Neural cell (in vitro differentiated cells): ENCODE results near the gene PIP4K2A. TPM values are rescaled to one million over a fixed set of nuclear protein-coding genes. Genes with fewer than 3 reads are reported as not detected.

ENCODE experiments used
- H2AFZ ChIP-seq: fragments of 200-600, 300-800 bp; sonication (generic), shearing (Covaris generic); 2 replicates; pipeline ENCODE4 v1.6.0; 2014; ENCODE audit warnings: low read depth, mild to moderate bottlenecking, antibody characterized with exemption, low read length, moderate library complexity
- H3F3A ChIP-seq: fragments of 200-600 bp; shearing (Covaris generic); 2 replicates; pipeline ENCODE4 v1.6.1; 2016; ENCODE audit warnings: mild to moderate bottlenecking, moderate library complexity, mixed read lengths, antibody characterized with exemption, low read length; ENCODE audit not compliant: insufficient read depth, poor library complexity, severe bottlenecking
- H3K27ac ChIP-seq: fragments of 200-600, 300-800 bp; sonication (generic), shearing (Covaris generic); 2 replicates; pipeline ENCODE4 v1.5.1; 2014; ENCODE audit warnings: mild to moderate bottlenecking, low read length, moderate library complexity
- H3K27me3 ChIP-seq: fragments of 300-800, 200-600 bp; sonication (generic), shearing (Covaris generic); 2 replicates; pipeline ENCODE4 v1.6.0; 2014; ENCODE audit warnings: mild to moderate bottlenecking, low read depth, low read length, moderate library complexity; ENCODE audit not compliant: insufficient read depth
- H3K36me3 ChIP-seq: fragments of 300-800, 200-600 bp; sonication (generic), shearing (Covaris generic); 2 replicates; pipeline ENCODE4 v1.5.1; 2014; ENCODE audit warnings: mild to moderate bottlenecking, antibody characterized with exemption, low read length, moderate library complexity; ENCODE audit not compliant: insufficient read depth
- H3K4me2 ChIP-seq: fragments of 300-800, 200-600 bp; sonication (generic), shearing (Covaris generic); 2 replicates; pipeline ENCODE4 v1.6.0; 2014; ENCODE audit warnings: mild to moderate bottlenecking, low read length
- H3K4me3 ChIP-seq: fragments of 300-800, 200-600 bp; sonication (generic), shearing (Covaris generic); 2 replicates; pipeline ENCODE4 v1.5.1; 2014; ENCODE audit warnings: mild to moderate bottlenecking, low read length, moderate library complexity
- H3K79me2 ChIP-seq: fragments of 200-600 bp; shearing (Covaris generic); replicated peaks from 2 replicates; pipeline ENCODE4 v1.6.0; 2014; ENCODE audit warnings: mild to moderate bottlenecking, low read length, moderate library complexity; ENCODE audit not compliant: insufficient read depth
- H3K9ac ChIP-seq: fragments of 300-800, 200-600 bp; sonication (generic), shearing (Covaris generic); 2 replicates; pipeline ENCODE4 v1.6.1; 2016; ENCODE audit warnings: mild to moderate bottlenecking, low read length, mixed read lengths
- H3K9me2 ChIP-seq: fragments of 200-600 bp; shearing (Covaris generic); 2 replicates; pipeline ENCODE4 v1.6.1; 2016; ENCODE audit warnings: mild to moderate bottlenecking, low read length, mixed read lengths; ENCODE audit not compliant: insufficient read depth
- H3K9me3 ChIP-seq: fragments of 200-600, 300-800 bp; sonication (generic), shearing (Covaris generic); 2 replicates; pipeline ENCODE4 v1.6.1; 2016; ENCODE audit warnings: mild to moderate bottlenecking, mixed run types, low read length, moderate library complexity, mixed read lengths
- H4K20me1 ChIP-seq: fragments of 200-600 bp; shearing (Covaris generic); 2 replicates; pipeline ENCODE4 v1.6.1; 2016; ENCODE audit warnings: mild to moderate bottlenecking, mixed run types; ENCODE audit not compliant: insufficient read depth
- EP300 ChIP-seq: fragments of 450-650 bp; conservative IDR thresholded peaks from 2 replicates; pipeline ENCODE4 v1.6.1; 2014; ENCODE audit warnings: antibody characterized with exemption, mild to moderate bottlenecking, moderate library complexity; ENCODE audit not compliant: poor library complexity, severe bottlenecking
- EZH2 ChIP-seq: fragments of 200-600, 300-800 bp; shearing (Covaris generic), sonication (generic); IDR thresholded peaks from 2 replicates; pipeline ENCODE4 v1.6.1; 2014; ENCODE audit warnings: antibody characterized with exemption, low read length, borderline replicate concordance, mild to moderate bottlenecking; ENCODE audit not compliant: insufficient read depth, poor library complexity, severe bottlenecking
- MXI1 ChIP-seq: fragments of 450-650 bp; conservative IDR thresholded peaks from 2 replicates; pipeline ENCODE4 v1.6.1; 2014; ENCODE audit warnings: antibody characterized with exemption, mild to moderate bottlenecking; ENCODE audit not compliant: poor library complexity, severe bottlenecking
- POLR2AphosphoS5 ChIP-seq: IDR thresholded peaks from 2 replicates; pipeline ENCODE4 v1.6.1; 2012
- RAD21 ChIP-seq: fragments of 450-650 bp; conservative IDR thresholded peaks from 2 replicates; pipeline ENCODE4 v1.6.1; 2014; ENCODE audit warnings: antibody characterized with exemption, mild to moderate bottlenecking, moderate library complexity
- REST ChIP-seq: IDR thresholded peaks from 2 replicates; pipeline ENCODE4 v1.6.1; 2012; ENCODE audit warnings: borderline replicate concordance
- SMC3 ChIP-seq: fragments of 450-650 bp; conservative IDR thresholded peaks from 2 replicates; pipeline ENCODE4 v1.6.1; 2014; ENCODE audit warnings: antibody characterized with exemption, mild to moderate bottlenecking, moderate library complexity; ENCODE audit not compliant: poor library complexity
- TAF1 ChIP-seq: IDR thresholded peaks from 2 replicates; pipeline ENCODE4 v1.6.1; 2012; ENCODE audit warnings: low read depth
- polyA plus RNA-seq: library from polyadenylated mRNA; depleted of rRNA; stranded (reverse); fragments of >200 nt; gene quantifications from 2 replicates; pipeline ENCODE4 v1.2.3, GENCODE V29; 2014
- TF ChIP-seq, protein P1 (sequence below): fragments of 450-650 bp; IDR thresholded peaks from 2 replicates; pipeline ENCODE4 v1.5.1; 2014; ENCODE audit warnings: antibody characterized with exemption, mild to moderate bottlenecking, moderate library complexity; ENCODE audit not compliant: poor library complexity, severe bottlenecking

PIP4K2A gene
- polyA plus RNA-seq, 1 donor from 2014 or later: 12.6 TPM

- H3K36me3 ChIP-seq: no peaks in the 10 kb centered on the region
- no peak for TF ChIP-seq EZH2
- TF ChIP-seq EP300: no peak
- TF ChIP-seq REST: no peak
- TF ChIP-seq, protein P1, sequence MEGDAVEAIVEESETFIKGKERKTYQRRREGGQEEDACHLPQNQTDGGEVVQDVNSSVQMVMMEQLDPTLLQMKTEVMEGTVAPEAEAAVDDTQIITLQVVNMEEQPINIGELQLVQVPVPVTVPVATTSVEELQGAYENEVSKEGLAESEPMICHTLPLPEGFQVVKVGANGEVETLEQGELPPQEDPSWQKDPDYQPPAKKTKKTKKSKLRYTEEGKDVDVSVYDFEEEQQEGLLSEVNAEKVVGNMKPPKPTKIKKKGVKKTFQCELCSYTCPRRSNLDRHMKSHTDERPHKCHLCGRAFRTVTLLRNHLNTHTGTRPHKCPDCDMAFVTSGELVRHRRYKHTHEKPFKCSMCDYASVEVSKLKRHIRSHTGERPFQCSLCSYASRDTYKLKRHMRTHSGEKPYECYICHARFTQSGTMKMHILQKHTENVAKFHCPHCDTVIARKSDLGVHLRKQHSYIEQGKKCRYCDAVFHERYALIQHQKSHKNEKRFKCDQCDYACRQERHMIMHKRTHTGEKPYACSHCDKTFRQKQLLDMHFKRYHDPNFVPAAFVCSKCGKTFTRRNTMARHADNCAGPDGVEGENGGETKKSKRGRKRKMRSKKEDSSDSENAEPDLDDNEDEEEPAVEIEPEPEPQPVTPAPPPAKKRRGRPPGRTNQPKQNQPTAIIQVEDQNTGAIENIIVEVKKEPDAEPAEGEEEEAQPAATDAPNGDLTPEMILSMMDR: no peak
- no peak for TF ChIP-seq POLR2AphosphoS5
- TF ChIP-seq MXI1: no peak
- no peak for TF ChIP-seq RAD21
- no peak for TF ChIP-seq SMC3
- H3K79me2 ChIP-seq: peaks cover 3% of the 10 kb centered on the region
- peaks cover 6% of the 10 kb centered on the region for H3K9me3 ChIP-seq
- no peak overlapping the region for H3K9ac ChIP-seq
- H3K4me2 ChIP-seq: no peak overlapping the region
- no peaks in the 10 kb centered on the region for H4K20me1 ChIP-seq
- H3K27me3 ChIP-seq: no peaks in the 10 kb centered on the region
- no peaks in the 10 kb centered on the region for H3F3A ChIP-seq
- no peak overlapping the region for H3K4me3 ChIP-seq
- H3K27ac ChIP-seq: no peak overlapping the region
- no peak overlapping the region for H2AFZ ChIP-seq
- H3K9me2 ChIP-seq: no peaks in the 10 kb centered on the region
These were observed 23.6 kb downstream of the PIP4K2A start for GRCh38 chr10:22690614-22691431.

GRCh38 chr10:22690158-22690557 lies 24.2 kb downstream of the PIP4K2A start:
- H3K4me2 ChIP-seq: no peak overlapping the region

More at GRCh38 chr10:22690158-22690557, 24.2 kb downstream of the PIP4K2A start:
- Histone ChIP-seq H3K27me3 (no peaks in the 10 kb centered on the region), H3K9ac (no peak overlapping the region), H4K20me1 (no peaks in the 10 kb centered on the region), H3K9me2 (no peaks in the 10 kb centered on the region), H3K27ac (no peak overlapping the region), H3K79me2 (peaks cover 3% of the 10 kb centered on the region), H3K36me3 (no peaks in the 10 kb centered on the region), H3K4me3 (no peak overlapping the region), H3F3A (no peaks in the 10 kb centered on the region), H2AFZ (no peak overlapping the region), H3K9me3 (peaks cover 6% of the 10 kb centered on the region)
- no peak for TF ChIP-seq POLR2AphosphoS5
- no peak for TF ChIP-seq TAF1
- TF ChIP-seq EP300: no peak
- TF ChIP-seq, protein P1: no peak
- no peak for TF ChIP-seq REST
- TF ChIP-seq EZH2: no peak
- TF ChIP-seq MXI1: no peak
- no peak for TF ChIP-seq SMC3
- TF ChIP-seq RAD21: no peak
